ENCODE measurements around the gene EPHB1.

The EPHB1 gene

GRCh38 chr3:134854254-134854653 is 59.2 kb downstream of the EPHB1 start:
- Histone ChIP-seq H3K9ac (ENCODE audit: low read length) (no peak overlapping the region), H3K27me3 (ENCODE audit: control insufficient read depth, insufficient read depth, low read length) (no peaks in the 10 kb centered on the region), H3K36me3 (ENCODE audit: control insufficient read depth, low read depth, low read length) (no peaks in the 10 kb centered on the region), H3K4me1 (ENCODE audit: control insufficient read depth, low read depth, low read length) (no peaks in the 10 kb centered on the region), H3K4me3 (ENCODE audit: low read length) (no peak overlapping the region), H3K27ac (ENCODE audit: low read length) (no peak overlapping the region), H3K9me3 (ENCODE audit: control insufficient read depth, low read depth, low read length) (no peaks in the 10 kb centered on the region)

- no peaks in the 10 kb centered on the region for H3K27me3 ChIP-seq (ENCODE audit: control insufficient read depth, insufficient read depth, low read length)
- H3K36me3 ChIP-seq (ENCODE audit: control insufficient read depth, low read depth, low read length): no peaks in the 10 kb centered on the region
- H3K4me3 ChIP-seq (ENCODE audit: low read length): no peak overlapping the region
- H3K27ac ChIP-seq (ENCODE audit: low read length): no peak overlapping the region
- H3K4me1 ChIP-seq (ENCODE audit: control insufficient read depth, low read depth, low read length): no peaks in the 10 kb centered on the region
- H3K9ac ChIP-seq (ENCODE audit: low read length): no peak overlapping the region
- H3K9me3 ChIP-seq (ENCODE audit: control insufficient read depth, low read depth, low read length): no peaks in the 10 kb centered on the region
These were observed 62.3 kb downstream of the EPHB1 start for GRCh38 chr3:134857356-134857755.

DNA sequence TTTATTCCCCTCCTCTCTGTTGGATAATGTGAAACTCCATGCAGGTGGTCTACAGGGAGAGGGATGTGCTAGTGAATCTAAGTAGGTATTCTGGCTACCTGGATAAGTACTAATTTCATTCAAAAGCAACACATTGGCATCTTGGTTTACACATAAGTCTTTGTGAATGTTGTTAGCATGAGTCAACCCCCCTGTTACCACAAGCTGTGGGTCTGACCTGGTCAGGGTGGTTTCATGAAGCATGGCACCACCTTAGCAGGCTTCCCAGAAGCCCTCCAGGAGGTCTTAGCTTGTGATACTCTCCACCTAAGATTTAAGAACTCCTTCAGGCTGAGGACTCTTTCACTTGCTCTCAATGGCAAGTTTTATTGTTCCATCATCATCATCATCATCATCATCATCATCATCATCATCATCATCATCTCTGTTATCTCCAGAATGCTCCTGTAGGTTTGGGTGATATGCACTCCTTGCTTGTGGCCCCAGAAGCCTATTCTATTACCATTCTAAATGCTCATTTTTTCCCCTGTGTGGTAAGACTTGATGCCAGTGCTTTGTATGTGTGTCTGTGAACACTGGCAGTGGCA is 62.8 kb downstream of the EPHB1 start:
- no peaks in the 10 kb centered on the region for H3K9me3 ChIP-seq (ENCODE audit: control insufficient read depth, low read depth, low read length)
- H3K9ac ChIP-seq (ENCODE audit: low read length): no peak overlapping the region
- H3K36me3 ChIP-seq (ENCODE audit: control insufficient read depth, low read depth, low read length): no peaks in the 10 kb centered on the region
- no peak overlapping the region for H3K27ac ChIP-seq (ENCODE audit: low read length)
- no peak overlapping the region for H3K4me3 ChIP-seq (ENCODE audit: low read length)
- no peaks in the 10 kb centered on the region for H3K4me1 ChIP-seq (ENCODE audit: control insufficient read depth, low read depth, low read length)
- no peaks in the 10 kb centered on the region for H3K27me3 ChIP-seq (ENCODE audit: control insufficient read depth, insufficient read depth, low read length)

DNA sequence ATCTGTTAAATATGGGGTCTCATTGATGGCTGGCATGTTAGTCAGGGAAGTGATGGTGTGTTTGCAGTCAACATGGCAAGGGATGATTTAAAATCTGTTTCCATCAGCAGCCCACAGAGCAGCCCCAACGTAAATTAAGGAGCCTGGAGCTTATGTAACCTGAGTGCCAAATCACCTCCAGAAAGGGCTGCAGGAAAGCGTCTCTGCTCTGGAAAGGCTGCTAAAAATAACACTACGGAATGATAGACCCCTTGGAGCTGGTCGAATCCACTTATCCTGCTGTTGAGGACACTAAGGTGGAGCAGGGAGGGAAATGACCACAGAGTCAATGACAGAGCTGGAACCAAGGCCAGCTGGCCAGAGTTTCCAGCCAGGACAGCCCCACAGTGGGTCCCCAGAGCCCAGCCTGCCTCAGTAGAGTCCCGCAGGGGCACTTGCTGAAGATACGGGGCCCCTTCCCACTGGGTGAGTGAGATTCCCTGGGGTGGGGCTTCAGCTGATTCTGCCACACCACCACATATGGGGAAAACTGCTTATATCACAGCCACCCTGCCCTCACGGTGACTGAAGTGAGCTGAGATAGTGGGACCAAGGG is 63.5 kb downstream of the EPHB1 start:
- Histone ChIP-seq H3K27me3 (ENCODE audit: control insufficient read depth, insufficient read depth, low read length) (no peaks in the 10 kb centered on the region), H3K4me1 (ENCODE audit: control insufficient read depth, low read depth, low read length) (no peaks in the 10 kb centered on the region), H3K9ac (ENCODE audit: low read length) (no peak overlapping the region), H3K36me3 (ENCODE audit: control insufficient read depth, low read depth, low read length) (no peaks in the 10 kb centered on the region), H3K27ac (ENCODE audit: low read length) (no peak overlapping the region), H3K9me3 (ENCODE audit: control insufficient read depth, low read depth, low read length) (no peaks in the 10 kb centered on the region), H3K4me3 (ENCODE audit: low read length) (no peak overlapping the region)

DNA sequence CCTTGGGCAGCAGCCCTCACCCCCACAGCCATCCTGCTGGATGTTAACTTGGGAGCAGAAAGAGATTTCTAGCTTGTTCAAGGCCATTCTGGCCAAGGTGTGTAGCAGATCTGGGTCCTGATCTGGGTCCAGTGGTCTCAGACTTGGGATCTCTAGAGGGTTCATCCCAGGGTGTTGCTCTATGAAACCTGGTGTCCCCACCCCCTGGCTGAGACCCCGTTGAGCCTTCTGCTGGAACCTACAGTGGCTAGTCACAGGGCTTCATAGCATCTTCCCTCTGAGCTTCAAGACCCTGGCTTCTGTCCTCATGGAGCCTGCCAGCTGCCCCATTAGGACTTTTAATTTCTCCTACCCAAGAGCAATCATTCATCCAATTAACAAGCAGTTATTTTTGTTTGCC is 64.3 kb downstream of the EPHB1 start:
- Histone ChIP-seq H3K27me3 (ENCODE audit: control insufficient read depth, insufficient read depth, low read length) (no peaks in the 10 kb centered on the region), H3K4me3 (ENCODE audit: low read length) (no peak overlapping the region), H3K9me3 (ENCODE audit: control insufficient read depth, low read depth, low read length) (no peaks in the 10 kb centered on the region), H3K27ac (ENCODE audit: low read length) (no peak overlapping the region), H3K4me1 (ENCODE audit: control insufficient read depth, low read depth, low read length) (peaks cover 4% of the 10 kb centered on the region), H3K36me3 (ENCODE audit: control insufficient read depth, low read depth, low read length) (no peaks in the 10 kb centered on the region), H3K9ac (ENCODE audit: low read length) (no peak overlapping the region)

DNA sequence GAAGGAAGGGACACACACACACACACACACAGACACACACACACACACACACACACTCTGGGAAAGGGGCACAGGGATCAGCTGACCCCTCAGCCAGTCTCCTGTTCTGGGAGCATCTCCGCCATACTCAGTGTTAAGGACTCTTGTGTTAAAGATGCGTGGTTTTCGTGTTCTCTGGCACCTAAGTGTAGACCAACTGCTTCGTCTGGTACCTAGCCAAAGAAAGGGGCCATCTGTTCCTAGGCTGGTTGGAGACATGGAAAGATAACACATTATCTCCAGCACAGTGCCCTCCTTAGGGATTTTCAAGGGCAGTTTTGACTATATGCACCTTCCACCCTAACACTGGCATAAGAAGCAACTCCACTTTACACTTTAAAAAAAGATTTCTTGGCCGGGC is 65.1 kb downstream of the EPHB1 start:
- Histone ChIP-seq H3K4me3 (ENCODE audit: low read length) (no peak overlapping the region), H3K27ac (ENCODE audit: low read length) (no peak overlapping the region), H3K4me1 (ENCODE audit: control insufficient read depth, low read depth, low read length) (peaks cover 4% of the 10 kb centered on the region), H3K27me3 (ENCODE audit: control insufficient read depth, insufficient read depth, low read length) (no peaks in the 10 kb centered on the region), H3K9ac (ENCODE audit: low read length) (no peak overlapping the region), H3K9me3 (ENCODE audit: control insufficient read depth, low read depth, low read length) (no peaks in the 10 kb centered on the region), H3K36me3 (ENCODE audit: control insufficient read depth, low read depth, low read length) (no peaks in the 10 kb centered on the region)

GRCh38 chr3:134863915-134864314 is 68.9 kb downstream of the EPHB1 start:
- Histone ChIP-seq H3K9me3 (ENCODE audit: control insufficient read depth, low read depth, low read length) (no peaks in the 10 kb centered on the region), H3K27ac (ENCODE audit: low read length) (no peak overlapping the region), H3K4me1 (ENCODE audit: control insufficient read depth, low read depth, low read length) (peaks cover 4% of the 10 kb centered on the region), H3K9ac (ENCODE audit: low read length) (no peak overlapping the region), H3K4me3 (ENCODE audit: low read length) (no peak overlapping the region), H3K27me3 (ENCODE audit: control insufficient read depth, insufficient read depth, low read length) (no peaks in the 10 kb centered on the region), H3K36me3 (ENCODE audit: control insufficient read depth, low read depth, low read length) (no peaks in the 10 kb centered on the region)

GRCh38 chr3:134864636-134865035 is 69.6 kb downstream of the EPHB1 start:
- no peaks in the 10 kb centered on the region for H3K36me3 ChIP-seq (ENCODE audit: control insufficient read depth, low read depth, low read length)
- H3K9me3 ChIP-seq (ENCODE audit: control insufficient read depth, low read depth, low read length): no peaks in the 10 kb centered on the region
- H3K4me1 ChIP-seq (ENCODE audit: control insufficient read depth, low read depth, low read length): peaks cover 4% of the 10 kb centered on the region
- no peak overlapping the region for H3K27ac ChIP-seq (ENCODE audit: low read length)
- H3K9ac ChIP-seq (ENCODE audit: low read length): no peak overlapping the region
- no peak overlapping the region for H3K4me3 ChIP-seq (ENCODE audit: low read length)
- H3K27me3 ChIP-seq (ENCODE audit: control insufficient read depth, insufficient read depth, low read length): no peaks in the 10 kb centered on the region

DNA sequence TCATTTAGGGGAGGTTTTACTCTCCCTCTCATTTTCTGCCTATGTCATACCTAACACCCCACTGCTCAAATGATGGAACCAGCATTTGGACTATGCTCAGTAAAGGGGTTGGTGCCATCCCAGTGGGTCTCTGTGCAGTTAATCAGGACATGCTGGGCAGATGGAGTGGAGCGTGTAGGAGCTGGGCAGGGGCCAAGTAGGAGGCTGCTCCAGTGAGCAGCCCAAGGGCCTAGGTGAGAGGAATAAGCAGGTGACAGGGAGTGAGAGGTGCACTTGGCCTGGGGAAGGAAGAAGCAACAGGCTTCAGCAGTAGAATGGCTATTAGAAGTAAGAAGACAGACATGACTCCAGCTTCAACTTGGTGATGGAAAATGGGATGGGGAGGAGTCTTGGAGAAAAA is 72.2 kb downstream of the EPHB1 start:
- Histone ChIP-seq H3K27ac (ENCODE audit: low read length) (no peak overlapping the region), H3K4me1 (ENCODE audit: control insufficient read depth, low read depth, low read length) (peaks cover 4% of the 10 kb centered on the region), H3K27me3 (ENCODE audit: control insufficient read depth, insufficient read depth, low read length) (no peaks in the 10 kb centered on the region), H3K36me3 (ENCODE audit: control insufficient read depth, low read depth, low read length) (no peaks in the 10 kb centered on the region), H3K9ac (ENCODE audit: low read length) (no peak overlapping the region), H3K4me3 (ENCODE audit: low read length) (no peak overlapping the region), H3K9me3 (ENCODE audit: control insufficient read depth, low read depth, low read length) (no peaks in the 10 kb centered on the region)

DNA sequence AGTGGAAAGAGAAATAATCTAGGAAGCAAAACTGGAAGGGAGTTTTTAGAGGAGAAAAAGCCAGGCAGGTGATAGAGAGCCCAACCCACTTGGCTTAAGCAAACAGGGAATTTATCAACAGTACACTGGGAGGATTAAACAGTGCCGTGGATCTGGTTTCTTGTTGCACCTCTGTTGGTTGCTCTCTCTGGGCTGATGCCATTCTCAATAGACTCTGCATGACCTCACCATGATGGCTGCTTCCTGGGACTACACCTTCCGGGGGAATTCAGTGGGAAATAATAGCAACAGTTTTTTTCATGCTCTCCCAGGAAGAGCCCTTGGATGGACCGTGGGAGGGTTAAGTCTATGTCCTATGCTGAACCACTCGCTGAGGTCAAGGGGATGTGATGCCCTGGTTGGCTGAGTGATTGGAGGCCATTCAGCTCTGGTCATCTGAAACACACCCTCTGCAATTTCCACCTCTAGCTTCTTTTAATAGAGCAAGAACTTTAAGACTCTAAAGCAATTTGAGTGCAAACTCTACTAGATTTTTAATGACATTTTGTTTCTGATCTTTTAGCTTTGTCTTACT is 74.2 kb downstream of the EPHB1 start:
- H3K27ac ChIP-seq (ENCODE audit: low read length): no peak overlapping the region
- H3K27me3 ChIP-seq (ENCODE audit: control insufficient read depth, insufficient read depth, low read length): no peaks in the 10 kb centered on the region
- no peaks in the 10 kb centered on the region for H3K9me3 ChIP-seq (ENCODE audit: control insufficient read depth, low read depth, low read length)
- no peaks in the 10 kb centered on the region for H3K36me3 ChIP-seq (ENCODE audit: control insufficient read depth, low read depth, low read length)
- H3K4me3 ChIP-seq (ENCODE audit: low read length): no peak overlapping the region
- H3K4me1 ChIP-seq (ENCODE audit: control insufficient read depth, low read depth, low read length): peaks cover 1% of the 10 kb centered on the region
- no peak overlapping the region for H3K9ac ChIP-seq (ENCODE audit: low read length)

- no peaks in the 10 kb centered on the region for H3K27me3 ChIP-seq (ENCODE audit: control insufficient read depth, insufficient read depth, low read length)
- no peaks in the 10 kb centered on the region for H3K9me3 ChIP-seq (ENCODE audit: control insufficient read depth, low read depth, low read length)
- H3K9ac ChIP-seq (ENCODE audit: low read length): no peak overlapping the region
- no peak overlapping the region for H3K27ac ChIP-seq (ENCODE audit: low read length)
- no peaks in the 10 kb centered on the region for H3K36me3 ChIP-seq (ENCODE audit: control insufficient read depth, low read depth, low read length)
- H3K4me3 ChIP-seq (ENCODE audit: low read length): no peak overlapping the region
- H3K4me1 ChIP-seq (ENCODE audit: control insufficient read depth, low read depth, low read length): no peaks in the 10 kb centered on the region
These were observed 76.8 kb downstream of the EPHB1 start for GRCh38 chr3:134871818-134872217.
